T-helper 2 cell (primary cell): ENCODE measurements around the gene ANTXRL.
"Not testable (repeated sequence)": the region's sequence is repeated elsewhere in the genome, so short reads cannot be mapped to it uniquely, and the experiment has no call there.

Experiments used
- DNase-seq, 5 experiments: peaks; one replicate each; pipeline versions ENCODE4 v3.0.0 to v3.0.0-alpha.2; 2012 to 2022

Gene ANTXRL

DNA sequence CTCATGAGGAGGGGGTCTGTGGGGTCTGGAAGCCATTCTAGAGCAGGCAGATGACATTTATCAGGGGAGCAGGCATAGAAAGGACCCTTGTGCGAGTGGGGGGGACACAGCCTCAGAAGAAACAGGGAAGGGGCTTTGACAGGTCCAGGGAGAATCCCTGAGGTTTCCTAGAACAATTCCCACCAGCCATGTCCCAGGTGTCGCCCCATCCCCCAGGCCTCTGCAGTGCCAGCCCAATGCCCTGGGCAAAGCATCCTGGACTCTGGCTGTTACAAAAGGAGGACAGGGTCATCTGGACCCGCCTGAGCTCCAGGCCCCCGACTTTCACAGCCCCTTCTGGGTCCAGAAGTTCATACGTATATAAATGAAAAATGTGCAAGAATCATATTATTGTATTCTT, 80.4 kb downstream of the ANTXRL start:
- DNase-seq: not testable (repeated sequence)

DNA sequence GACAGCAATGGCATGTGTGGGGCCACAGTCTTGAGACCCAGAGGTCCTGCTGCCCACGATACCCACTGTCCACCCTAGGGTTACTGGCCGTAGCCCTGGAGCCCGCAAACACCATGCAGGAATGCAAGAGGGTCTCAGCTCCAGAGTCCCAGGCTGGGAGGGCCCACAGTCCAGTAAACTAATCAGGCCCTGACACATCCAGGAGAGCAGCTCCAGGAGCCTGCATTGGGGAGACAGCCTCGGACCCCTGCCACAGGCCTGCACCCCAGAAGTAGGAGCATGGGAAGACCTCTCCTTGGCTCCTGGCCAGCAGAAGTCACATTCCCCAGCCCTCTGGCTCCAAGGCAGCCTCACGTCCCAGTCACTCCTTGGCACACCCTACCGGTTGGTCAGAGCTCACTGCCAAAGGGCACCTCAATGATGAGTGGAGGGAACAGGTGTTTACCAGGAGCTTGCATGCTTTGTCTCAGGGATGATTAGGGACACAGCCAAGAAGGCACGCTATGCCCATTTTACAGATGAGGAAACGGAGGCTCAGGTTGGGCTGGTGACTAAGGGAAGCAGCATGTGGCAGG, 81.0 kb downstream of the ANTXRL start:
- DNase-seq: not testable (repeated sequence)

DNA sequence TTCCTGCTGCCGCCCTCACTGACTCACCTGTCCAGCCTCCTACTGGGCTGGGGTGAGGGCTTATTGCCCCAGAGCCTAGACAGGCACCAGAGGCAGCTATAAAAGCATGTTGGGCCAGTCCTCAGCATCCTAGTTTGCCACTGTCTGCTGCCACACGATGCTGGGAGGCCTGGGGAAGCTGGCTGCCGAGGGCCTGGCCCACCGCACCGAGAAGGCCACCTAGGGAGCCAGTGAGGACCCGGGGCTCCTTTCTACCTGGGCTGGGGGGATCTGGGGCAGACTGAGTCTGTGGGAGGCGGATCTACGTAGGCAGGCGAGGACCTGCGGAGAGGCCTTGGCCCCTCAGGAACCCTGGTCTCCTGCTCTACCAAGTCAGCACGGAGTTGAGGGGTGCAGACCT, 82.2 kb downstream of the ANTXRL start:
- not testable (repeated sequence) for DNase-seq

DNA sequence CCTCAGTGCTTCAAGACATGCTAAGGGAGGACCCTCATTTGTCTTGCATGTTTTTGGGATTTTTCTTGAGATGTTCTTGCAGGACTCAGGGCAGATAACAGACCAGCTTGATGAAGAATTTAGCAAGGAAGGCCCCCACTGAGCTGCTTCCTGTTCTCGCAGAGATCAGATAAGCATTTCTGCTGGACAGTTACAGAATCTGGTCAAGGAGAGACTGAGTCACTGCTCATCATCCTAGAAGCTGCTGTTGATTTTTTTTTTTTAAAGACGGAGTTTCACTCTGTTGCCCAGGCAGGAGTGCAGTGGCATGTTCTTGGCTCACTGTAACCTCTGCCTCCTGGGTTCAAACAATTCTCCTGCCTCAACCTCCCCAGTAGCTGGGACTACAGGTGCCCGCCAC, 87.6 kb downstream of the ANTXRL start:
- not testable (repeated sequence) for DNase-seq

DNA sequence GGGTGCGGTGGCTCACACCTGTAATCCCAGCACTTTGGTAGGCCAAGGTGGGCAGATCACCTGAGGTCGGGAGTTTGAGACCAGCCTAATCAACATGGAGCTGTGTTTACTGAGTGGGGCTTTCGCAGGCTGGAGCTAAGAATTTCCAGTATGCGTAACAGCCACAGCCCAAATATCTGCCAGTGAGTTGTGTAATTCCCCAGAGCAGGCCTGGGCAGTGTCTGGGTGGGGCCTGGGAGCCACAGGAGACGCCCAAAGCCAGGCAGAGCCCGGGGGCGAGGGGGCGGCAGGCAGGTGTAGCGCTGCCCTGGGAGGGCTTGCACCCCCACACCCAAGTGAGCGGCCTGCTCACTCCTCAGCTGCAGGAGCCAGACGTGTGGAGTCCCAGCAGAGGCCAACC, 88.6 kb downstream of the ANTXRL start, which contains the start of gene ANXA8L1:
Gene ANXA8L1, plus strand, starts transcription at position 371 of the 400 bp plus-strand sequence. CDS start 76 bp downstream, outside the sequence.
- DNase-seq: not testable (repeated sequence)

DNA sequence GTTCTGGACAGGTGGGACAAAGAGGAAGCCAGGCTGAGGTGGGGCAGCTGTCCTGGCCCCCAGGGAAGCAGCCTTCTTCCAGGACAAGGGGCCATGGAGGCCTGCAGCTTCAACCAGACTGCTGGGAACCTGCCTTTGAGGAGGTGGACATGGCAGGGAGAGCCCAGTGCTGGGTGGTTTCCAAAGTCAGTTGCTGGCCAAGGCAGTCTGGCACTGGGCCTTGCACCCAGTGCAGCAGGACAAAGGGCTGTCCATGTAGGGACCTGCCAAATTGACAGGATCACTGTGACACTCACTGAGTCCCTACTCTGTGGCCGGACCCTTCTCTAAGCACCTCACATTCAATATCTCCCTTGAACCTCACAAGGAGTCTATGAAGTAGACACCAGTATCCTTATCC, 90.2 kb downstream of the ANTXRL start:
- DNase-seq: not testable (repeated sequence)

DNA sequence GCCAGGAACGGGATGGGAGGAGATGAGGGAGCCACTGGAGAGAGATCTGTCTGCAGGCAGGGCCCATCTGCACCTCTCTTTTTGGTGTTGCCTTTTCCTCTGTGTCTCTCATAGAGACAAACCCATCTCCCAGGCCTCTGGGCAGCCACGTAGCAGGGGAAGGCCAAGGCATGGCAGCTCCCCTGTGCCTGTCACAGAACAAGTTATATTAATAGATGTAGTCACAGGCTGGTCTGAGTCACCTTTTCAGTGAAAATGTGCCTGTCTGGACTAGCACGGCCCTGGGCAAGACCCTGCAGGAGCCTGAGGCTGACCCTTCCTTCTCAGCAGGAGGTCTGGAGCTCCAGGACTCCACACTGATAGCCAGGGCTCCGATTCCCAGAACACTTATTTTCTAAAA, 90.9 kb downstream of the ANTXRL start:
- not testable (repeated sequence) for DNase-seq

DNA sequence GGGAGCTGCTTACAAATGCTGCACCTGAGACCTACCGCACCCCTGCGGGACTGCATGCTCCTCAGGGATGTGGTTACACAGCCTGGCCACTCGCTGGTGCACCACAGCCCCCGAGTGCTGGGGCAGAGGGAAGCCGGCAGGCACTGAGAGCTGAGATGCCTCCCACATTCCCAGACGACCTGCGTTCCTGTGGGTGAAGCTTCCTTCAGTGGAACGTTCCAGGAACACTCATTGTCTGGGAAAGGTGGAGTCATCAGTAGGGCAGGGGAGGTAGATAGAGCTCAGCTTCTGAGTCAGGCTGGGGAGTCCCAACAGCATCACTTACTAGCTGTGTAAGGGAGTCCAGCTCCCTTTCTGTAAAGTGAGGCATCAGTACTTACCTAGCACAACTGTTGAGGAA, 91.3 kb downstream of the ANTXRL start:
- DNase-seq: not testable (repeated sequence)

DNA sequence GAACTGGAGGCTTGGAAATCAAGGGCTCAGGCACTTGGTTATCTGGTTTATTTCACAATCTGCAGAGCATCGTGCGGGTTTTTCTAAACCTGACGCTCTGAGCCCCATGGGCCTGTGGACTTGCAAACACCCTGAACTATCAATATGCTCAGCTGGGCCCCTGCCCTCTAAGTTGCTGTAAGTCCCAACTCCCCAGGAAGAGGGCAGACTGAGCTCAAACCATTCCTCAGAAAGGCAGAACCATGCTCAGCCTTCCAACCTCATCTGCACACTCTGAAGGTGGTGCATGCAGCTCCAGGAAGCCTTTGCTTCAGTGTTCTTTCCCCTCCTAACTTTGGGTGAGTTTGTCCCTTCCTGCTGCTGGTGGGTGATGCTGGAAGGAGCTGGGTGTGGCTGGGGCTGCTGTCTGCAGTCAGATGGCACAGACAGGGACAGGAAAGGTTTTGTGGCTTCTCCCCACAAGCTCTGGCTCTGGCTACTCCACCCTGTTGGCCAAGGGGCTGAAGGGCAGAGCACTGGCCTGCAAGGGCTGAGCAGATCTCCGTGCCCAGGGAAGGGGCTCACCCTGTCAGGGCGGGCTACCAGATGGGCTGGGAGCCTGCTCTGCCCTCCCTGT, 92.5 kb downstream of the ANTXRL start:
- DNase-seq: not testable (repeated sequence)
